HepG2 (cell line): Measurements from ENCODE around the gene CHPF. TPM values are rescaled to one million over a fixed set of nuclear protein-coding genes. Genes with fewer than 3 reads are reported as not detected.
A peak's percentile ranks its signal among the peaks of the same experiment; 100 is the strongest.

Experiments
- AKAP8 ChIP-seq: sonication (generic); formaldehyde crosslinking; IDR thresholded peaks from 2 replicates; pipeline ENCODE4 v1.5.1; 2020; ENCODE audit warnings: mild to moderate bottlenecking, missing genetic modification reagents
- ASH2L ChIP-seq: fragments of 300-600, 200-600 bp; sonication (generic); IDR thresholded peaks from 2 replicates; pipeline ENCODE4 v1.7.0; 2017; ENCODE audit warnings: low read depth, mild to moderate bottlenecking, moderate library complexity, mixed read lengths, low read length; ENCODE audit not compliant: insufficient read length
- CBX1 ChIP-seq: IDR thresholded peaks from one replicate; pipeline ENCODE4 v1.6.1; 2016; ENCODE audit warnings: antibody characterized with exemption, low read depth
- CEBPG ChIP-seq: IDR thresholded peaks from 2 replicates; pipeline ENCODE4 v1.6.1; 2016
- KDM6A ChIP-seq: IDR thresholded peaks from 2 replicates; pipeline ENCODE4 v1.6.1; 2016; ENCODE audit warnings: low read depth
- NBN ChIP-seq: fragments of 450-650 bp; conservative IDR thresholded peaks from 2 replicates; pipeline ENCODE4 v1.6.1; 2017
- PAF1 ChIP-seq: IDR thresholded peaks from 2 replicates; pipeline ENCODE4 v1.6.1; 2016; ENCODE audit warnings: missing genetic modification reagents, missing compliant biosample characterization
- STAT5B ChIP-seq: sonication (generic); formaldehyde crosslinking; IDR thresholded peaks from 2 replicates; pipeline ENCODE4 v1.4.0; 2020; ENCODE audit warnings: missing genetic modification reagents
- ZNF530 ChIP-seq: sonication (generic); formaldehyde crosslinking; IDR thresholded peaks from 2 replicates; pipeline ENCODE4 v1.5.0; 2020; ENCODE audit warnings: low read depth, mild to moderate bottlenecking, missing genetic modification reagents
- ZNF557 ChIP-seq: sonication (generic); formaldehyde crosslinking; IDR thresholded peaks from 2 replicates; pipeline ENCODE4 v1.4.0; 2020; ENCODE audit warnings: missing genetic modification reagents
- polyA plus RNA-seq, 8 experiments: library from polyadenylated mRNA; depleted of rRNA in 3 of 8; stranded (reverse) in 7 of 8; unstranded in 1 of 8; fragments of >200 nt; fragmentation: Illumina TruSeq in 4 of 8; extraction: Trizol in 4 of 8; gene quantifications; 2 replicates each; pipeline versions ENCODE4 v1.2.1 to v1.2.3, GENCODE V29; 2011 to 2016; ENCODE audit warnings: low read depth in 4 of 8, missing spikeins in 1 of 8, mixed read lengths in 1 of 8; ENCODE audit not compliant: insufficient read depth in 1 of 8
- total RNA-seq, 5 experiments: library from RNA; depleted of rRNA; stranded (reverse); fragments of >200 nt; fragmentation: Illumina TruSeq; extraction: Trizol; gene quantifications; 2 replicates each; pipeline ENCODE4 v1.2.3, GENCODE V29; 2016; ENCODE audit warnings: low read depth in 1 of 5
- TF ChIP-seq, protein P1 (sequence below): sonication (generic); formaldehyde crosslinking; IDR thresholded peaks from 2 replicates; pipeline ENCODE4 v1.5.0; 2020; ENCODE audit warnings: missing genetic modification reagents
- TF ChIP-seq, protein P2 (sequence below), 2 experiments: fragments of 450-650 bp in 1 of 2; sonication (generic) in 1 of 2; formaldehyde crosslinking in 1 of 2; IDR thresholded peaks; 2 replicates each; pipeline versions ENCODE4 v1.6.1 to v1.8.0; 2016 to 2022; ENCODE audit warnings: antibody characterized with exemption in 1 of 2, mild to moderate bottlenecking in 1 of 2, missing genetic modification reagents in 1 of 2
- TF ChIP-seq, protein P3 (sequence below): sonication (generic); formaldehyde crosslinking; IDR thresholded peaks from 2 replicates; pipeline ENCODE4 v1.8.0; 2022; ENCODE audit warnings: mild to moderate bottlenecking, missing genetic modification reagents, moderate library complexity
- TF ChIP-seq, protein P4 (sequence below): sonication (generic); formaldehyde crosslinking; IDR thresholded peaks from 2 replicates; pipeline ENCODE4 v1.4.0; 2020; ENCODE audit warnings: mild to moderate bottlenecking, missing genetic modification reagents
- TF ChIP-seq, protein P5 (sequence below): sonication (generic); formaldehyde crosslinking; IDR thresholded peaks from 2 replicates; pipeline ENCODE4 v1.5.1; 2020; ENCODE audit warnings: missing genetic modification reagents, mild to moderate bottlenecking, borderline replicate concordance

Gene CHPF
- total and polyA plus RNA-seq, 2 of the 13 experiments (the other 11 are each of a cell fraction or from before 2014, with no cell fraction given): 79.6 to 111 TPM

DNA sequence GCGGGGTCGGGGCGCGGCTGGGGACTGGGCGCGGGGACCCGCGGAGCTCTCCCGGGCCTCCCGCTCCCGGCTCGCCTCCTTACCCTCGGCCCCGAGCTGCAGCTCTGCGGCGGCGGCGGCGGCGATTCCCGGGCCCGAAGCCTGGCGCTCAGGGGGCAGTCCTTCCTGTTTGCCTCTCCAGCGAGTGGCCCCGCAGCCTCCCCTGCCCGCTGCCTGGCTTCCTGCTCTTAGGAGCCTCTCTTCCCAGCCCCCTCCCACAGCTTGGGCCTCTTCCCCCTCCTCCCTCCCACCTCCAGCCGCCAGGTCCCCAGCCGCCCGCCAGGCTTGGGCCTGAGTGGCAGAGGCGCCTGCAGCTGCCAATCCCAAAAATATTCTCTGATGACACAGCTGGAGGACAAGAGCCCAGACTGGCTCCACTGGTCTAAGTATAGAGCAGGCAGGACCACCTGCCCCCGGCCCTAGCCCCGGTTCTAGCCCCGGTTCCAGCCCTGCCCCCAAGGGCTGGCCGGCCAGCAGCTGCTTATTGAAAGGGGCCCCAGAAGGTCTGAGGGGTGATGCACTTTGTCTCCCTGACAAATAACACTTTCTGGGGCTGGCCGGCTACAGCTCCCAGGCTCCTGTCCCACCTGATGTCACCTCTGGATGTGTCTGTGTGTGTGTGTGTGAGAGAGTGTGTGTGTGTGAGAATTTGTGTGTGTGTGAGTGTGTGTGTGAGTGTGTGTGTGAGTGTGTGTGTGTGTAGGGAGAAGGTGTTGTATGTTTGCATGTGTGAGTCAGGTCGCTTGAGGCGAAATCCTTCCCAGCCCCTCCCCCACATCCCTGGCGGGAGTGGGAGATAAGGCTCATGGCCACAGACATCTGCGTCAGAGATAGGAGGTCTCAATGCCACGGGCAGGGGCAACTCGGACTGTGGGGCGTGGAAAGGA lies 28.0 kb upstream of the CHPF start, which contains the start of gene OBSL1 (continued):
- TF ChIP-seq, protein P1, sequence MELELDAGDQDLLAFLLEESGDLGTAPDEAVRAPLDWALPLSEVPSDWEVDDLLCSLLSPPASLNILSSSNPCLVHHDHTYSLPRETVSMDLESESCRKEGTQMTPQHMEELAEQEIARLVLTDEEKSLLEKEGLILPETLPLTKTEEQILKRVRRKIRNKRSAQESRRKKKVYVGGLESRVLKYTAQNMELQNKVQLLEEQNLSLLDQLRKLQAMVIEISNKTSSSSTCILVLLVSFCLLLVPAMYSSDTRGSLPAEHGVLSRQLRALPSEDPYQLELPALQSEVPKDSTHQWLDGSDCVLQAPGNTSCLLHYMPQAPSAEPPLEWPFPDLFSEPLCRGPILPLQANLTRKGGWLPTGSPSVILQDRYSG (CRISPR knock-in tag): no peak
- TF ChIP-seq PAF1 (CRISPR knock-in tag) (no peak), KDM6A (CRISPR knock-in tag) (peak; percentile 60; the same call in 1 of the 2 replicates), ASH2L (peak; percentile 88), CEBPG (CRISPR knock-in tag) (peak; percentile 34; the same call in 1 of the 2 replicates), ZNF557 (CRISPR knock-in tag) (no peak), CBX1 (no peak), ZNF530 (CRISPR knock-in tag) (no peak), NBN (0 out of 2 replicates have a peak, but pooled peaks have one; percentile 72), AKAP8 (CRISPR knock-in tag) (no peak; the same call in 1 of the 2 replicates), STAT5B (no peak)
- TF ChIP-seq, protein P2, sequence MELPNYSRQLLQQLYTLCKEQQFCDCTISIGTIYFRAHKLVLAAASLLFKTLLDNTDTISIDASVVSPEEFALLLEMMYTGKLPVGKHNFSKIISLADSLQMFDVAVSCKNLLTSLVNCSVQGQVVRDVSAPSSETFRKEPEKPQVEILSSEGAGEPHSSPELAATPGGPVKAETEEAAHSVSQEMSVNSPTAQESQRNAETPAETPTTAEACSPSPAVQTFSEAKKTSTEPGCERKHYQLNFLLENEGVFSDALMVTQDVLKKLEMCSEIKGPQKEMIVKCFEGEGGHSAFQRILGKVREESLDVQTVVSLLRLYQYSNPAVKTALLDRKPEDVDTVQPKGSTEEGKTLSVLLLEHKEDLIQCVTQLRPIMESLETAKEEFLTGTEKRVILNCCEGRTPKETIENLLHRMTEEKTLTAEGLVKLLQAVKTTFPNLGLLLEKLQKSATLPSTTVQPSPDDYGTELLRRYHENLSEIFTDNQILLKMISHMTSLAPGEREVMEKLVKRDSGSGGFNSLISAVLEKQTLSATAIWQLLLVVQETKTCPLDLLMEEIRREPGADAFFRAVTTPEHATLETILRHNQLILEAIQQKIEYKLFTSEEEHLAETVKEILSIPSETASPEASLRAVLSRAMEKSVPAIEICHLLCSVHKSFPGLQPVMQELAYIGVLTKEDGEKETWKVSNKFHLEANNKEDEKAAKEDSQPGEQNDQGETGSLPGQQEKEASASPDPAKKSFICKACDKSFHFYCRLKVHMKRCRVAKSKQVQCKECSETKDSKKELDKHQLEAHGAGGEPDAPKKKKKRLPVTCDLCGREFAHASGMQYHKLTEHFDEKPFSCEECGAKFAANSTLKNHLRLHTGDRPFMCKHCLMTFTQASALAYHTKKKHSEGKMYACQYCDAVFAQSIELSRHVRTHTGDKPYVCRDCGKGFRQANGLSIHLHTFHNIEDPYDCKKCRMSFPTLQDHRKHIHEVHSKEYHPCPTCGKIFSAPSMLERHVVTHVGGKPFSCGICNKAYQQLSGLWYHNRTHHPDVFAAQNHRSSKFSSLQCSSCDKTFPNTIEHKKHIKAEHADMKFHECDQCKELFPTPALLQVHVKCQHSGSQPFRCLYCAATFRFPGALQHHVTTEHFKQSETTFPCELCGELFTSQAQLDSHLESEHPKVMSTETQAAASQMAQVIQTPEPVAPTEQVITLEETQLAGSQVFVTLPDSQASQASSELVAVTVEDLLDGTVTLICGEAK (IDR thresholded peaks at IDR 0.05): no peak
- TF ChIP-seq, protein P2 (CRISPR knock-in tag; IDR thresholded peaks at IDR 0.05): peak; percentile 62
- TF ChIP-seq, protein P3, sequence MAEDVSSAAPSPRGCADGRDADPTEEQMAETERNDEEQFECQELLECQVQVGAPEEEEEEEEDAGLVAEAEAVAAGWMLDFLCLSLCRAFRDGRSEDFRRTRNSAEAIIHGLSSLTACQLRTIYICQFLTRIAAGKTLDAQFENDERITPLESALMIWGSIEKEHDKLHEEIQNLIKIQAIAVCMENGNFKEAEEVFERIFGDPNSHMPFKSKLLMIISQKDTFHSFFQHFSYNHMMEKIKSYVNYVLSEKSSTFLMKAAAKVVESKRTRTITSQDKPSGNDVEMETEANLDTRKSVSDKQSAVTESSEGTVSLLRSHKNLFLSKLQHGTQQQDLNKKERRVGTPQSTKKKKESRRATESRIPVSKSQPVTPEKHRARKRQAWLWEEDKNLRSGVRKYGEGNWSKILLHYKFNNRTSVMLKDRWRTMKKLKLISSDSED (CRISPR knock-in tag): no peak
- TF ChIP-seq, protein P4, sequence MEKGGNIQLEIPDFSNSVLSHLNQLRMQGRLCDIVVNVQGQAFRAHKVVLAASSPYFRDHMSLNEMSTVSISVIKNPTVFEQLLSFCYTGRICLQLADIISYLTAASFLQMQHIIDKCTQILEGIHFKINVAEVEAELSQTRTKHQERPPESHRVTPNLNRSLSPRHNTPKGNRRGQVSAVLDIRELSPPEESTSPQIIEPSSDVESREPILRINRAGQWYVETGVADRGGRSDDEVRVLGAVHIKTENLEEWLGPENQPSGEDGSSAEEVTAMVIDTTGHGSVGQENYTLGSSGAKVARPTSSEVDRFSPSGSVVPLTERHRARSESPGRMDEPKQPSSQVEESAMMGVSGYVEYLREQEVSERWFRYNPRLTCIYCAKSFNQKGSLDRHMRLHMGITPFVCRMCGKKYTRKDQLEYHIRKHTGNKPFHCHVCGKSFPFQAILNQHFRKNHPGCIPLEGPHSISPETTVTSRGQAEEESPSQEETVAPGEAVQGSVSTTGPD (CRISPR knock-in tag): peak; percentile 72
- TF ChIP-seq, protein P5, sequence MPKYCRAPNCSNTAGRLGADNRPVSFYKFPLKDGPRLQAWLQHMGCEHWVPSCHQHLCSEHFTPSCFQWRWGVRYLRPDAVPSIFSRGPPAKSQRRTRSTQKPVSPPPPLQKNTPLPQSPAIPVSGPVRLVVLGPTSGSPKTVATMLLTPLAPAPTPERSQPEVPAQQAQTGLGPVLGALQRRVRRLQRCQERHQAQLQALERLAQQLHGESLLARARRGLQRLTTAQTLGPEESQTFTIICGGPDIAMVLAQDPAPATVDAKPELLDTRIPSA: no peak
